H9 (cell line): Measurements from ENCODE around the gene KRTAP5-1. TPM values are rescaled to one million over a fixed set of nuclear protein-coding genes. Genes with fewer than 3 reads are reported as not detected.

Source experiments
- DNase-seq: peaks from one replicate; pipeline ENCODE4 v3.0.0-alpha.2; 2017
- H2AFZ ChIP-seq: one replicate; pipeline ENCODE4 v1.6.1; 2013; ENCODE audit warnings: mild to moderate bottlenecking, low read length, control low read depth, moderate library complexity
- H2AK5ac ChIP-seq: 2 replicates; pipeline ENCODE4 v1.6.1; 2013; ENCODE audit warnings: low read length, control low read depth, mixed read lengths; ENCODE audit not compliant: insufficient read length
- H2BK120ac ChIP-seq: one replicate; pipeline ENCODE4 v1.6.1; 2013; ENCODE audit warnings: low read depth, mild to moderate bottlenecking, low read length, control low read depth, inconsistent platforms; ENCODE audit not compliant: poor library complexity, severe bottlenecking
- H2BK12ac ChIP-seq: 2 replicates; pipeline ENCODE4 v1.6.1; 2013; ENCODE audit warnings: low read length, control low read depth, mixed read lengths, low read depth; ENCODE audit not compliant: insufficient read length
- H2BK15ac ChIP-seq: 2 replicates; pipeline ENCODE4 v1.6.1; 2013; ENCODE audit warnings: low read depth, low read length, control low read depth
- H2BK20ac ChIP-seq: one replicate; pipeline ENCODE4 v1.6.1; 2013; ENCODE audit warnings: low read depth, mild to moderate bottlenecking, low read length, control low read depth, inconsistent platforms; ENCODE audit not compliant: poor library complexity, severe bottlenecking
- H2BK5ac ChIP-seq: 2 replicates; pipeline ENCODE4 v1.6.1; 2013; ENCODE audit warnings: low read length, control low read depth, mixed read lengths; ENCODE audit not compliant: insufficient read length
- H3K14ac ChIP-seq: 2 replicates; pipeline ENCODE4 v1.6.1; 2013; ENCODE audit warnings: low read length, control low read depth; ENCODE audit not compliant: insufficient read depth
- H3K18ac ChIP-seq: 2 replicates; pipeline ENCODE4 v1.6.1; 2013; ENCODE audit warnings: low read depth, mild to moderate bottlenecking, mixed read lengths, low read length, control low read depth; ENCODE audit not compliant: insufficient read length
- H3K23ac ChIP-seq: 2 replicates; pipeline ENCODE4 v1.6.1; 2013; ENCODE audit warnings: low read length, control low read depth, mixed read lengths, low read depth; ENCODE audit not compliant: insufficient read length
- H3K23me2 ChIP-seq: 2 replicates; pipeline ENCODE4 v1.6.1; 2013; ENCODE audit warnings: low read depth, mild to moderate bottlenecking, mixed read lengths, low read length, control low read depth; ENCODE audit not compliant: insufficient read length, poor library complexity, severe bottlenecking
- H3K27ac ChIP-seq: 2 replicates; pipeline ENCODE4 v1.5.1; 2013; ENCODE audit warnings: low read length, control low read depth, mixed read lengths, low read depth; ENCODE audit not compliant: insufficient read length
- H3K27me3 ChIP-seq: 2 replicates; pipeline ENCODE4 v1.6.1; 2013; ENCODE audit warnings: low read length, control low read depth, inconsistent platforms; ENCODE audit not compliant: insufficient read depth
- H3K4ac ChIP-seq: 2 replicates; pipeline ENCODE4 v1.6.1; 2013; ENCODE audit warnings: low read depth, mild to moderate bottlenecking, control low read depth, inconsistent platforms, low read length, moderate library complexity
- H3K4me1 ChIP-seq: 2 replicates; pipeline ENCODE4 v1.6.1; 2013; ENCODE audit warnings: low read length, control low read depth, inconsistent platforms; ENCODE audit not compliant: insufficient read depth
- H3K4me2 ChIP-seq: 2 replicates; pipeline ENCODE4 v1.6.1; 2013; ENCODE audit warnings: low read length, control low read depth, mixed read lengths; ENCODE audit not compliant: insufficient read length, insufficient read depth
- H3K56ac ChIP-seq: 2 replicates; pipeline ENCODE4 v1.6.1; 2013; ENCODE audit warnings: low read depth, mild to moderate bottlenecking, mixed read lengths, low read length, control low read depth; ENCODE audit not compliant: insufficient read length
- H3K79me1 ChIP-seq: 2 replicates; pipeline ENCODE4 v1.6.1; 2013; ENCODE audit warnings: low read depth, mild to moderate bottlenecking, moderate library complexity, low read length, control low read depth, inconsistent platforms; ENCODE audit not compliant: insufficient read depth, poor library complexity, severe bottlenecking
- H3K79me2 ChIP-seq: 2 replicates; pipeline ENCODE4 v1.6.1; 2013; ENCODE audit warnings: low read length, control low read depth, inconsistent platforms; ENCODE audit not compliant: insufficient read depth
- H3K9ac ChIP-seq: 2 replicates; pipeline ENCODE4 v1.6.1; 2013; ENCODE audit warnings: low read length, control low read depth, mixed read lengths; ENCODE audit not compliant: insufficient read length; ENCODE audit errors: extremely low read depth
- H3K9me3 ChIP-seq: one replicate; pipeline ENCODE4 v1.6.1; 2013; ENCODE audit warnings: low read depth, low read length, inconsistent platforms; ENCODE audit not compliant: control insufficient read depth
- H3T11ph ChIP-seq: one replicate; pipeline ENCODE4 v1.6.1; 2013; ENCODE audit warnings: mild to moderate bottlenecking, low read length, control low read depth, inconsistent platforms
- H4K20me1 ChIP-seq: one replicate; pipeline ENCODE4 v1.6.1; 2013; ENCODE audit not compliant: control insufficient read depth, insufficient read length, insufficient read depth
- H4K5ac ChIP-seq: 2 replicates; pipeline ENCODE4 v1.6.1; 2013; ENCODE audit warnings: low read depth, mild to moderate bottlenecking, mixed read lengths, low read length, control low read depth; ENCODE audit not compliant: insufficient read length
- H4K8ac ChIP-seq: replicated peaks from 2 replicates; pipeline ENCODE4 v1.6.1; 2013; ENCODE audit warnings: low read length, control low read depth, mixed read lengths, low read depth; ENCODE audit not compliant: insufficient read length
- H4K91ac ChIP-seq: 2 replicates; pipeline ENCODE4 v1.6.1; 2013; ENCODE audit warnings: low read depth, mild to moderate bottlenecking, moderate library complexity, mixed read lengths, low read length, control low read depth; ENCODE audit not compliant: insufficient read length
- H3K27ac Mint-ChIP-seq, 3 experiments: 2 replicates in 2 of 3; 3 replicates in 1 of 3; pipeline ENCODE4 v1.8.0; 2020 to 2021; ENCODE audit warnings: mixed read lengths in 3 of 3, mild to moderate bottlenecking in 1 of 3, moderate library complexity in 1 of 3
- H3K27me3 Mint-ChIP-seq: 2 replicates; pipeline ENCODE4 v1.8.0; 2021; ENCODE audit warnings: low read depth, mild to moderate bottlenecking, moderate library complexity, mixed read lengths
- H3K36me3 Mint-ChIP-seq, 3 experiments: 2 replicates in 2 of 3; 3 replicates in 1 of 3; pipeline ENCODE4 v1.8.0; 2020 to 2021; ENCODE audit warnings: low read depth in 3 of 3, mixed read lengths in 3 of 3; ENCODE audit not compliant: insufficient read depth in 1 of 3
- H3K4me1 Mint-ChIP-seq, 2 experiments: 2 replicates each; pipeline ENCODE4 v1.8.0; 2020; ENCODE audit warnings: mixed read lengths in 2 of 2
- H3K4me3 Mint-ChIP-seq, 2 experiments: 2 replicates in 1 of 2; 3 replicates in 1 of 2; pipeline ENCODE4 v1.8.0; 2020 to 2021; ENCODE audit warnings: mild to moderate bottlenecking in 2 of 2, mixed read lengths in 2 of 2, moderate library complexity in 1 of 2
- H3K9me3 Mint-ChIP-seq, 2 experiments: 2 replicates in 1 of 2; 3 replicates in 1 of 2; pipeline ENCODE4 v1.8.0; 2020; ENCODE audit warnings: mild to moderate bottlenecking in 2 of 2, mixed read lengths in 2 of 2, moderate library complexity in 1 of 2
- CTCF ChIP-seq: fragments of 200-600 bp; sonication (generic); conservative IDR thresholded peaks from 3 replicates; pipeline ENCODE4 v1.8.0; 2021; ENCODE audit warnings: antibody characterized with exemption, mild to moderate bottlenecking
- WGBS: extraction: QIAGEN DNeasy Blood & Tissue Kit; methylation state at CpG from one replicate; pipeline ENCODE4 v1.1.7; 2013; ENCODE audit warnings: missing lambda C conversion rate, low lambda C conversion rate, mixed read lengths; ENCODE audit not compliant: insufficient read length; ENCODE audit errors: extremely low coverage; 5-methylcytosine and 5-hydroxymethylcytosine counted together
- total RNA-seq: library from RNA; stranded (reverse); gene quantifications from 2 replicates; pipeline ENCODE4 v1.2.1, GENCODE V29; 2021

KRTAP5-1 gene
- total RNA-seq, 1 experiment from 2014 or later: not detected

GRCh38 chr11:1570531-1570895, 14.6 kb downstream of the KRTAP5-1 start:
- Histone ChIP-seq H3K4me2 (no peak overlapping the region), H3K14ac (no peak overlapping the region), H2BK20ac (no peak overlapping the region), H3K56ac (no peak overlapping the region), H3K23ac (no peak overlapping the region), H4K5ac (no peak overlapping the region), H3K79me2 (no peaks in the 10 kb centered on the region), H3K4ac (no peak overlapping the region), H4K8ac (no peak overlapping the region), H2AFZ (no peak overlapping the region), H3K9ac (no peak overlapping the region), H3K79me1 (no peaks in the 10 kb centered on the region), H2BK15ac (no peak overlapping the region), H3K4me1 (no peaks in the 10 kb centered on the region), H3K9me3 (no peaks in the 10 kb centered on the region), H2BK12ac (no peak overlapping the region), H3K27me3 (peaks cover 19% of the 10 kb centered on the region), H2BK120ac (no peak overlapping the region), H3K18ac (no peak overlapping the region), H2BK5ac (no peak overlapping the region), H3K27ac (no peak overlapping the region), H4K91ac (no peak overlapping the region), H4K20me1 (no peaks in the 10 kb centered on the region), H2AK5ac (no peak overlapping the region), H3T11ph (no peak overlapping the region), H3K23me2 (peaks cover 22% of the 10 kb centered on the region)
- no peak for DNase-seq
- Mint-ChIP-seq H3K4me3 (peak overlapping the region; percentile 44 to 63; a peak in 3 of 5 replicates), H3K27me3 (peaks cover 58% of the 10 kb centered on the region), H3K36me3 (no peaks in the 10 kb centered on the region), H3K27ac (no peak overlapping the region), H3K4me1 (peaks cover 25 to 46% of the 10 kb centered on the region in 2 experiments), H3K9me3 (no peaks in the 10 kb centered on the region)
- no peak for TF ChIP-seq CTCF
- WGBS: no CpG with 5 or more reads among the region's 8 CpGs
